ENCODE measurements around the gene CDK5RAP1.
"Not testable (repeated sequence)": the region's sequence is repeated elsewhere in the genome, so short reads cannot be mapped to it uniquely, and the experiment has no call there.

The CDK5RAP1 gene

GRCh38 chr20:33401184-33401920, at the start of gene CDK5RAP1:
Gene CDK5RAP1 (minus strand): TSS chr20:33401519. CDS start chr20:33397064, 4,455 bp downstream.
- peak; percentile 96 for DNase-seq

GRCh38 chr20:33450867-33451266, 49.5 kb upstream of the CDK5RAP1 start:
- no peak for DNase-seq

- DNase-seq: no peak
Measured at GRCh38 chr20:33445881-33446625, 44.7 kb upstream of the CDK5RAP1 start.

GRCh38 chr20:33444797-33445560, 43.7 kb upstream of the CDK5RAP1 start:
- no peak for DNase-seq

- DNase-seq: peak; percentile 90
Measured at GRCh38 chr20:33443512-33444239, 42.4 kb upstream of the CDK5RAP1 start, which contains the start of gene SNTA1. Gene SNTA1 (minus strand): TSS chr20:33443763. CDS start chr20:33443620, 143 bp downstream.

GRCh38 chr20:33443006-33443511, 41.7 kb upstream of the CDK5RAP1 start:
- peak; percentile 66 for DNase-seq

- DNase-seq: no peak
Measured at GRCh38 chr20:33442136-33443005, 41.1 kb upstream of the CDK5RAP1 start.

GRCh38 chr20:33441142-33441955, 40.0 kb upstream of the CDK5RAP1 start:
- DNase-seq: no peak

- DNase-seq: not testable (repeated sequence)
Measured at GRCh38 chr20:33440562-33440961, 39.2 kb upstream of the CDK5RAP1 start.

- no peak for DNase-seq
Measured at GRCh38 chr20:33438481-33438880, 37.2 kb upstream of the CDK5RAP1 start.

- peak; percentile 60 for DNase-seq
Measured at GRCh38 chr20:33437141-33437911, 36.0 kb upstream of the CDK5RAP1 start.

- no peak for DNase-seq
Measured at GRCh38 chr20:33434434-33434833, 33.1 kb upstream of the CDK5RAP1 start.

- no peak for DNase-seq
Measured at GRCh38 chr20:33433465-33434234, 32.3 kb upstream of the CDK5RAP1 start.

GRCh38 chr20:33431797-33432381, 30.6 kb upstream of the CDK5RAP1 start:
- DNase-seq: no peak

- not testable (repeated sequence) for DNase-seq
Measured at GRCh38 chr20:33423875-33424274, 22.6 kb upstream of the CDK5RAP1 start.

GRCh38 chr20:33423141-33423834, 22.0 kb upstream of the CDK5RAP1 start:
- no peak for DNase-seq

GRCh38 chr20:33419140-33419974, 18.0 kb upstream of the CDK5RAP1 start:
- no peak for DNase-seq

All from eye (tissue), 1 donor.